ENCODE measurements around the gene BCAM.
"Not testable (repeated sequence)": the region's sequence is repeated elsewhere in the genome, so short reads cannot be mapped to it uniquely, and the experiment has no call there.

DNA sequence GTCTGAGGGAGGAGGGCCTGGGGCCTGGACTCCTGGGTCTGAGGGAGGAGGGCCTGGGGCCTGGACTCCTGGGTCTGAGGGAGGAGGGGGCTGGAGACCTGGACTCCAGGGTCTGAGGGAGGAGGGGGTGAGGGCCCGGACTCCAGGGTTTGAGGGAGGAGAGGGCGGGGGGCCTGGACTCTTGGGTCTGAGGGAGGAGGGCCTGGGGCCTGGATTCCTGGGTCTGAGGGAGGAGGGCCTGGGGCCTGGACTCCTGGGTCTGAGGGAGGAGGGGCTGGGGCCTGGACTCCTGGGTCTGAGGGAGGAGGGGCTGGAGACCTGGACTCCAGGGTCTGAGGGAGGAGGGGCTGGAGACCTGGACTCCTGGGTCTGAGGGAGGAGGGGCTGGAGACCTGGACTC is 27.2 kb upstream of the BCAM start:
- TF ChIP-seq, protein P1, sequence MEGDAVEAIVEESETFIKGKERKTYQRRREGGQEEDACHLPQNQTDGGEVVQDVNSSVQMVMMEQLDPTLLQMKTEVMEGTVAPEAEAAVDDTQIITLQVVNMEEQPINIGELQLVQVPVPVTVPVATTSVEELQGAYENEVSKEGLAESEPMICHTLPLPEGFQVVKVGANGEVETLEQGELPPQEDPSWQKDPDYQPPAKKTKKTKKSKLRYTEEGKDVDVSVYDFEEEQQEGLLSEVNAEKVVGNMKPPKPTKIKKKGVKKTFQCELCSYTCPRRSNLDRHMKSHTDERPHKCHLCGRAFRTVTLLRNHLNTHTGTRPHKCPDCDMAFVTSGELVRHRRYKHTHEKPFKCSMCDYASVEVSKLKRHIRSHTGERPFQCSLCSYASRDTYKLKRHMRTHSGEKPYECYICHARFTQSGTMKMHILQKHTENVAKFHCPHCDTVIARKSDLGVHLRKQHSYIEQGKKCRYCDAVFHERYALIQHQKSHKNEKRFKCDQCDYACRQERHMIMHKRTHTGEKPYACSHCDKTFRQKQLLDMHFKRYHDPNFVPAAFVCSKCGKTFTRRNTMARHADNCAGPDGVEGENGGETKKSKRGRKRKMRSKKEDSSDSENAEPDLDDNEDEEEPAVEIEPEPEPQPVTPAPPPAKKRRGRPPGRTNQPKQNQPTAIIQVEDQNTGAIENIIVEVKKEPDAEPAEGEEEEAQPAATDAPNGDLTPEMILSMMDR (IDR thresholded peaks at IDR 0.05; ENCODE audit: insufficient read depth, low read length, poor library complexity, severe bottlenecking) = not testable (repeated sequence)
- not testable (repeated sequence) for TF ChIP-seq EZH2phosphoT487 (conservative IDR thresholded peaks at IDR 0.05; ENCODE audit: low read length)

Measured in SU-DHL-6 (cell line).